ENCODE measurements around the gene IL1RAPL2.
A peak's percentile ranks its signal among the peaks of the same experiment; 100 is the strongest.
"Not testable (repeated sequence)": the region's sequence is repeated elsewhere in the genome, so short reads cannot be mapped to it uniquely, and the experiment has no call there.

IL1RAPL2 gene

DNA sequence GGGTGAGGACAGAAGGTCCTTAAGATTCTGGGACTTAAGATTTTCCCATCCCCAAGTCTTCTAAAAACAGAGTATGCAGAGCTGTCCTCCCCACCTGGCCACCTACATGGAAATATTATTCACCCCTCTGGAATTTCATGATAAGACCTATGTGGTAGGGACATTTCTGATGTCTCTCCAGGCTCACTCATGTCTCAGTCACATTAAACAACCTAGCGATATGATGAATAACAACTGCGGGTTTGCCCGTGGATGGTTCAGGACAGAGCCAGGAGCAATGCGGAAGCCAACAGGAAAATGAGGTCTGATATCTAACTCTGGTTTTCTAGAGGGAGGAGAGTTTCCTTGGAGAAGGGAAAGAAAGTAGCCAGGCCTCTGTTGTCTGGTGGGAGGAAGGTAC, 607.1 kb downstream of the IL1RAPL2 start:
- DNase-seq (ENCODE audit: low spot score), result no peak

- DNase-seq (ENCODE audit: low spot score), result no peak
These were observed 613.6 kb downstream of the IL1RAPL2 start for GRCh38 chrX:105179644-105180043.

- no peak for DNase-seq (ENCODE audit: low spot score)
These were observed 623.1 kb downstream of the IL1RAPL2 start for GRCh38 chrX:105189093-105189492.

DNA sequence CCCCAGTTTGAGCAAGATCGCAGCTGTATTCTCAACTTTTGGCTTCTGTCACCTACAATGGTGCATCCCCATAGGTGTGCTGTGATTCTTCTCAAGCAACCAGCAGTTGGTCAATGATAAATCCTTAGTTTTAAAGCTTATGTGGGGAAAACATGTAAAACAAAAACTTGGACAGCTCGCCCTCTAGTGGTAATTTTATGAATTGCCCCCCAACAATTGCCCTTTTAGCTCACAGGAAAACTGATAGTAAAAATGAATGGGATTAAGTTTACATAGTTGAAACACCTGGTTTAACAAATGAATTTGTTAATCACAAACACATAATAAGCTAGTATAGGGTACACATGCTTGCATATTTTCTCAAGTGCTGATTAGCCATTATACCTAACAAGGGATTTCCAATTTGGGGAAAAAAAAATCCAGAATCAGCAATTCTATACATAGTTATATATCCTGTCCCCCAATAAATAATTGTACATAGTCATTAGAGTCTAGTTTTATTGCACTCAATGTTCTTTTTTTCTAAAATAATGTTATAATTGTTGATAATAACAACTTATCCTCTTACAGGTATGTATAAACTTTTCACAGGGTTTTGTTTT, 624.4 kb downstream of the IL1RAPL2 start:
- peak; percentile 9 for DNase-seq (ENCODE audit: low spot score)

GRCh38 chrX:105191878-105192277, 625.9 kb downstream of the IL1RAPL2 start:
- no peak for DNase-seq (ENCODE audit: low spot score)

- no peak for DNase-seq (ENCODE audit: low spot score)
These were observed 643.4 kb downstream of the IL1RAPL2 start for GRCh38 chrX:105209406-105209805.

DNA sequence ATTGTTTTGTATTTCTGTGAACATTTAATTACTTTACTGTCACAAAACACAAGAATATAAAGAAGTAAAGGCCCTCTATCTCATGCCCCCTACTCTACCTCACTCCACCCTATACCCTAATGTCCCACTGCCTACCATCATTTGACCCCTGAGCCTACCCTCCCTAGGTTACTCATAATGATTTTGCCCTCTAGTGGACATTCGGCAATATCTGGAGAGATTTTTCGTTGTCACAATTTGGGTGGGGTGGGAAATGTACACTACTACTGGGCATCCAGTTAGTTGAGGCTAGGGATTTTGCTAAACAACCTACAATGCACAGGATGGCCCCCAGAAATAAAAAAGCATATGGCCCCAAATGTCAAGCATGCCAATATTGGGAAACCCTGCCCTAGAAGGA, 644.3 kb downstream of the IL1RAPL2 start:
- no peak for DNase-seq (ENCODE audit: low spot score)

GRCh38 chrX:105211066-105211575, 645.1 kb downstream of the IL1RAPL2 start:
- DNase-seq (ENCODE audit: low spot score), result no peak

DNA sequence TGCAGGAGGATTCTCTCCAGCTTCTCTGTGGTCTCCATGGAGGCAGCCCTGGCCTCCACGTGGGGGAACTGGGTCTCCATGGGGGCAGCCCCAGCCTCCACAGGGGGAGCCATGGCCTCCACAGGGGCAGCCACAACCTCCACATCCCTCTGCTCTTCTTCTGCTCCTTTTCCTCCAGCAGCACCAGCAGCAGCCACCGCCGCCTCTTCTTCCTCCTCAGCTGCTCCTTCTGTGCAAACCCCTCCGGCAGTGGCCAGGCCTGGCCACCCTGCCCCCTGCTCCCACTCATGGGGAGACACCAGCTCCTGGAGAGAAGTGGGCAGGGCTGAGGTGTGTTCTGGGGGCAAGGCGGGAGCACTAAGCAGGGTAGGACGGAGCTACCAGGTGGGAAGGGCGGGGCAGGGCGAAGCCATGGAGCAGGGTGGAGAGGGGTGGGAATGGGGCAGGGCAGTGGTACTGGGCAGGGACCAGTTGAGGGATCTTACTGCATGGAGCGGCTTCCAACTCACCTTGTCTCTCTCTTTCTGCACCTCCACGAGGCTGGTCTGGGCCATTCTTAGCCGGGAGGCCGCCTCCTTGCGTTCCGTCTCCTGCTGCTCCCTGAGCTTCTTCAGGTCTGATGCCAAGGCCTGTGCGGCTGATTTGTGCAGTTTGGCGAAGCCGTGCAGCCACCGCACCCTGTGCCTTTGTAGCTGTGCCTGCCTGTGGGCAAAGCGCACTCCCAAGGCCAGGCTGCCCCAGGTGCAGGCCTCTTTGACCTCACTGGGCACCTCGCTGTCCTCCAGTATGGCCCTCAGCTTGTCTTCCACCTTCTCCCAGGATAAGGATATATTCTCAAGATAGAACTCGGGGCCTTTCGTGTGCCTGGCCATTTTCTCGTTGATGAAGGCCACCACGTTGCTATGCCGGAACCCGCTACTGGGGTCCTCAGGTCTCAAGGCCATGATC, 653.7 kb downstream of the IL1RAPL2 start:
- no peak for DNase-seq (ENCODE audit: low spot score)

GRCh38 chrX:105220636-105221035, 654.6 kb downstream of the IL1RAPL2 start, which contains the start of gene TEX13A:
TEX13A (minus strand) TSS chrX:105220694; CDS start chrX:105220397, 297 bp downstream.
- DNase-seq (ENCODE audit: low spot score), result no peak

DNA sequence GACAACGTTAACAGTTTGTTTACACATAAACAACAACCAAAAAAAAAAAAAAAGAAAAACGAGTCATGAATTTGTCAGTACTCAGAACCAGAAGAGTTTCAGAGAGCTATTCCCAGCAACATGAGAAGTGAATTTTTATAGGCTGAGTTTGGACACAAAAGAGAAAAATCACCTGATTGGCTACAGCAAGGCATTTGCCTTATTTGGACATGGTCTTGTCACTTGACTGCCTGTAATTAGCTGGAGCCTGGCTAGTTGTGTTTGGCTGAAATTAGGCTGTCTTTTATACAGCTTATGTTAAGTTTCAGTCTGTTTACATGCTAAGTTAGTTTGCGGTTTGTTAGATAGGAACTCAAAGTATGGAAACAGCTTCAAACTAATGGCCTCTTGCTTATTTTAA, 655.4 kb downstream of the IL1RAPL2 start:
- no peak for DNase-seq (ENCODE audit: low spot score)

GRCh38 chrX:105226499-105226898, 660.5 kb downstream of the IL1RAPL2 start:
- DNase-seq (ENCODE audit: low spot score), result no peak

DNA sequence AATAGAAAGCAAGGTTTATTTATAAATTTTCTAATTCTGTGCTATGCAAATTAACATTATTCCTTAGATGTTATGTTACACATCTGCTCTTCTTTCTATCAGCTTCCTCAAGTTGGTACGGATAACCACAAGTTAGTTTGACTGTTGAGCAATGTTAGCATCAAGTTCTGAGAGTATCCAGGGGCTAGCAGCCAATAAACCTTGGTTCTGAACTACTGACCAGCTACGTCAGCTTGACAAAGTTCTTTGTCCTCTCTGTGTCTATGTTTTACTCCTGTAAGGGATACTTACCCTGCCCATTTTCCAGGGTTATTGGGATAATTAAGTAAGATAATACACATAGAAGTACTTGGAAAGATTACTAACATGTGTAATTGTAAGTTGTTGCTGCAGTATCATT, 662.6 kb downstream of the IL1RAPL2 start:
- DNase-seq (ENCODE audit: low spot score), result no peak

- DNase-seq (ENCODE audit: low spot score), result no peak
These were observed 663.1 kb downstream of the IL1RAPL2 start for GRCh38 chrX:105229146-105229545.

- not testable (repeated sequence) for DNase-seq (ENCODE audit: low spot score)
These were observed 671.4 kb downstream of the IL1RAPL2 start for GRCh38 chrX:105237407-105237806.

DNA sequence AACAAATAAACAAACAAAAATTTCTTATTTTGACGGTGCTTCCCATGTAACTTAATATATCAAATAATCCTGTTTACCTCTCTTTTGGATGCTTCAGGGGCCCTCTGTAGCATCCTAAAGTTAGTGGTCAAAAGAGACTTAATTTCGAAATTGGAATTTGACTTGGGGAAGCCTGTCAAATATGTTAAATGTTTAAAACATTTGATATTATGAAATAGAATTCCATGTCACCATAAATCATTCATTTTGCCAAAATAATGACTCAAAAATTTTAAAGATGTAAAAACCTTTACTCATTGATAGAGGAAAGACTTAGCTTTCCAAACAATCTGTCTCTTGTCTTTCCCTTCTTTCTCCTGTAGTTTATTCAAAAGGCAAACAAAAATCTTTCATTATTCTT, 675.1 kb downstream of the IL1RAPL2 start:
- no peak for DNase-seq (ENCODE audit: low spot score)

DNA sequence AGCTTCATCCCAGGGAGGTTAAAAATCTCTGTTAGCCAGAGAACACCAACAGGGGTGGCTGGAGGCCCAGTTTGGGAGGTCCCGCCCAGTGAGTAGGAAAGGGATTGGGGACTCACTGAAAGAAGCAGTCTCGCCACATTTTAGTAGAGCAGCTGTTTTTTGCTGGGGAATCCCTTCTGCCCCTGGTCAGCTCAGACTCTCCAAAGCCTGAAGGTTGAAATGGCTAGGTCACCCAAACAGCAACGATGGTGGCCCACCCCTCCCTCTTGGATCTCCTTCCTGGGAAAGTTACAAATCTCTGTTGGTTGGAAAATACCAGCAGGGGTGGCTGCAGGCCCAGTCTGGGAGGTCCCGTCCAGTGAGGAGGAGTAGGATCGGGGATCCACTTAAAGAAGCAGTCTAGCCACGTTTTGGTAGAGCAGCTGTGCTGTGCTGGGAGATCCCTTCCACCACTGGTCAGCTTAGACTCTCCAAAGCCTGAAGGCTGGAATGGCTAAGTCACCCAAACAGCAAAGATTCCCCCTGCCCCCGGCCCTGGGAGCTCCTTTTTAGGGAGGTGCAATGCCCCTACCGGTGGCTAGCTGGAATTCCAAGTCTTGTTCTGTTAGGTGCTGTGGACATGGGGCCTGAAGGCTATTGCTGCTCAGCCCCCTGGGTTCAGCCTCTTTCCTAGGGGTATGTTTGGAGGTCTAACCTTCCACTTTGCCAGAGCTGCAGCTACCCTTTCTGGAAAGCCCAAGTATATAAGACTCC, 694.5 kb downstream of the IL1RAPL2 start:
- DNase-seq (ENCODE audit: low spot score), result no peak

GRCh38 chrX:105263171-105263570, 697.2 kb downstream of the IL1RAPL2 start:
- no peak for DNase-seq (ENCODE audit: low spot score)

DNA sequence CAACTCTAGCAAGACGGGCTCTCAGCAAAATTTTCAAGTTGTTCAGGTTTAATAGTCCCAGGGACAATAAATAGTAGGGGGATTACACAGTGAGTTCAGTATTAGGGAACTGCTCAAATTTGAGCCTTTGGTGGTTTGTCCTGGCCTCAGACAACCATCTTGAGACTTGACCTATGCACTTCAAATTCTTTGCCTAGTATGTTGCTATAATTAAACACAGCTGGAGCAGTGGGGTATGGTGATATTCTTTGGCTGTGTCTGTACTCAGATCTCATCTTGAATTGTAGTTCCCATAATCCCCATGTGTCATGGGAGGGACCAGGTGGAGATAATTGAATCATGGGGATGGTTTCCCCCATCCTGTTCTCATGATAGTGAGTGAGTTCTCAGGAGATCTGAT, 697.8 kb downstream of the IL1RAPL2 start:
- DNase-seq (ENCODE audit: low spot score), result no peak

GRCh38 chrX:105265093-105265492, 699.1 kb downstream of the IL1RAPL2 start:
- DNase-seq (ENCODE audit: low spot score), result no peak

GRCh38 chrX:105266456-105266855, 700.5 kb downstream of the IL1RAPL2 start:
- DNase-seq (ENCODE audit: low spot score), result no peak

- no peak for DNase-seq (ENCODE audit: low spot score)
These were observed 701.2 kb downstream of the IL1RAPL2 start for GRCh38 chrX:105267167-105267566.
